Peyer's patch (tissue), 4 donors: ENCODE data around the gene YOD1. TPM values are rescaled to one million over a fixed set of nuclear protein-coding genes. Genes with fewer than 3 reads are reported as not detected.

ENCODE experiments used
- DNase-seq, 3 donors: peaks; one replicate each; pipeline ENCODE4 v3.0.0-alpha.2; 2017 to 2019
- H3K27ac ChIP-seq, 4 donors: fragments of 200-600 bp; sonication (generic); one replicate each; pipeline ENCODE4 v1.5.1; 2016 to 2019
- H3K27me3 ChIP-seq, 2 donors: fragments of 200-600 bp; sonication (generic); one replicate each; pipeline ENCODE4 v1.5.1; 2019
- H3K36me3 ChIP-seq, 3 donors: fragments of 200-600 bp; sonication (generic); one replicate each; pipeline ENCODE4 v1.5.1; 2016 to 2019
- H3K4me1 ChIP-seq, 4 donors: fragments of 200-600 bp; sonication (generic); one replicate each; pipeline ENCODE4 v1.5.1; 2016 to 2019
- H3K4me3 ChIP-seq, 4 donors: fragments of 200-600 bp; sonication (generic); 1 replicate in 3 of 4; 2 replicates in 1 of 4; pipeline ENCODE4 v1.5.1; 2016 to 2019; ENCODE audit warnings: mild to moderate bottlenecking in 1 of 4
- H3K9me3 ChIP-seq, 4 donors: fragments of 200-600 bp; sonication (generic); one replicate each; pipeline ENCODE4 v1.5.1; 2016 to 2019; ENCODE audit warnings: mild to moderate bottlenecking in 1 of 4
- CTCF ChIP-seq, 6 experiments: fragments of 450-650 bp in 4 of 6; fragments of 200-600 bp in 2 of 6; sonication (generic) in 1 of 6; IDR thresholded peaks; one replicate each; pipeline ENCODE4 v1.5.1; 2017 to 2019; ENCODE audit warnings: antibody characterized with exemption in 6 of 6, mild to moderate bottlenecking in 3 of 6, moderate library complexity in 1 of 6
- POLR2A ChIP-seq, 2 donors: fragments of 450-650 bp; IDR thresholded peaks; one replicate each; pipeline ENCODE4 v1.5.1; 2017; ENCODE audit warnings: antibody characterized with exemption in 2 of 2, mild to moderate bottlenecking in 2 of 2, moderate library complexity in 2 of 2
- total RNA-seq, 4 donors: library from RNA; depleted of rRNA; stranded (reverse); fragments of >200 nt; gene quantifications; one replicate each; pipeline ENCODE4 v1.1.0, GENCODE V29; 2016

YOD1 gene
- total RNA-seq, 4 donors from 2014 or later = 7.4 to 12.7 (median 10.2) TPM

DNA sequence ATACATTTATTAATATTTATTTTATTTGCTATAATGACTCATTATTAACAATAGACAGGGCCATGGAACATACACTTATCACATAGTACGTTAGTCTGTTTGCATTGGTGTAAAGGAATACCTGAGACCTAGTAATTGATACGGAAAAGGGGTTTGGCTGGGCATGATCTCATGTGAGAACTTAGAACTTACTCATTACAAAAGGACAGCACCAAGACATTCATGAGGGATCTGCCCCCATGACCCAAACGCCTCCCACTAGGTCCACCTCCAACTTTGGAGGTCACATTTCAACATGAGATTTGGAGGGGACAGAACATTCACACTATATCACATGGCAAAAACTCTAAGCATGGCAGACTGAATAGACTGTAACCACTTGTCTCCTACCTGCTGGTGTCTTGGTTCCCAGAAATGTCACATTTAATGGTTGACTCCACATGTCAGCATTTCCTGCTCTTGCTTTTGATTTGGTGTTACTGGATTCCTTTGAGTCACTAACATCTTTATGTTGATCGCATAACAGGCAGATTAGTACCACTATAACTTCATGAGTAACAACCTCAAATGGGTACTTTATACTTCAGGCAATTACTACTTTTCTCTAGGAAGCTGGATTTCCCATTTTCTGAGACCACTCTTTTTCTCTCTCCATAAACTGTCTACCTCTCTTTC, 15.0 kb downstream of the YOD1 start:
- Histone ChIP-seq H3K36me3 (no peaks in the 10 kb centered on the region), H3K4me3 (no peak overlapping the region), H3K27me3 (no peaks in the 10 kb centered on the region), H3K9me3 (no peaks in the 10 kb centered on the region), H3K27ac (no peak overlapping the region), H3K4me1 (no peaks in the 10 kb centered on the region)
- TF ChIP-seq POLR2A (IDR thresholded peaks at IDR 0.05) (no peak), CTCF (IDR thresholded peaks at IDR 0.05) (no peak)
- DNase-seq = no peak

DNA sequence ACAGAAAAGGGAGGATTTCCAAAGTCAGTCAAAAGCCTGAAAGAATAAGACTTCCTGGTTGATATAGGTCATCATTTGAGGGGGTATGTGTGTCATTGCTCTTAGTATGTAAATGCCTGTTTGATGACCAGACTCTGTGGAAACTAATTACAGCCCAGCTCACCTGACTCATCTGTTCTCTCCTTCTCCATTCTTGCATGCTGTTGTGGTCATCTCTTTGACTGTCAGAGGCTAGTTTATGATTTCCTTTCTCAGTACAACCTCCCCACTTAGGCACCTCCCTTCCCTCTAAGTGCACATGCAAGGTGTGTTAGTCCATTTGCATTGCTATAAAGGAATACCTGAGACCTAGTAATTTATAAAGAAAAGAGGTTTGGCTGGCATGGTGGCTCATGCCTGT, 16.0 kb downstream of the YOD1 start:
- Histone ChIP-seq H3K27me3 (no peaks in the 10 kb centered on the region), H3K4me3 (no peak overlapping the region), H3K4me1 (no peaks in the 10 kb centered on the region), H3K27ac (peak overlapping the region in 1 of 4 donors; percentile 13), H3K36me3 (no peaks in the 10 kb centered on the region), H3K9me3 (no peaks in the 10 kb centered on the region)
- no peak for TF ChIP-seq CTCF (IDR thresholded peaks at IDR 0.05)
- TF ChIP-seq POLR2A (IDR thresholded peaks at IDR 0.05) = no peak
- DNase-seq = no peak

GRCh38 chr1:207034208-207034607, 16.8 kb downstream of the YOD1 start:
- peaks cover 0 to 7% (median 0%) of the 10 kb centered on the region in 4 donors for H3K4me1 ChIP-seq
- no peaks in the 10 kb centered on the region for H3K27me3 ChIP-seq
- H3K36me3 ChIP-seq = no peaks in the 10 kb centered on the region
- no peaks in the 10 kb centered on the region for H3K9me3 ChIP-seq
- no peak overlapping the region for H3K4me3 ChIP-seq
- no peak overlapping the region for H3K27ac ChIP-seq
- DNase-seq = no peak
- TF ChIP-seq CTCF (IDR thresholded peaks at IDR 0.05) = no peak
- TF ChIP-seq POLR2A (IDR thresholded peaks at IDR 0.05) = no peak

- H3K27ac ChIP-seq = peak overlapping the region in 2 of 4 donors; percentile 93 to 97
- DNase-seq = no peak
- no peak overlapping the region for H3K4me3 ChIP-seq
These were observed 17.7 kb downstream of the YOD1 start for GRCh38 chr1:207033302-207033701.

DNA sequence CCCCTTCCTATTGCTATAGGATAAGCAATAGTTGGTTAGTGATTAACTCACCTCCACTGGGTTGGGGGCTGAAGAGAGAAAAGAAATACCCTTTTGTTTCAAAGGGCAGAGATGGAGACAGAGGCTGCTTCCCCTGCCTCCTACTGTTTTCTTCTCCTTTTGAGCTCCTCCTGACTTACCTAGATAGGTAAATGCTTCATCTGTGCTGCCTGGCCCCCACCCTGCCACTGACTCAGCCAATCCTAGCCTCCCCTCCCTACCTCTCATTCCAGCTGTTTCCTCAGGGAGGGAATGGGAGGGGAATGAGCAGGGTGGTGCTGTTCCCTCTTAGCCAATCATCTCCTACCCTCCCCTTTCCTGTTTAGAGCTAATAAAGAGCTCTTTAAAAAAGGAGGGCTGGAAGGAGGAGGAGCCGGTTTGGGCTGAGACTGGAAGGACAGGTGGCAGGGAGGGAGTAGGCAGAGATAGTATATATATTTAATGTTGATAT, 18.4 kb downstream of the YOD1 start, which contains the start of gene C1orf116:
TSS of gene C1orf116 (minus strand) at position 229 of the 490 bp plus-strand sequence. CDS start 5,158 bp downstream, outside the sequence.
- peak within 1 kb of the TSS in 3 of 4 donors; percentile 14 to 67 (median 56) for H3K4me3 ChIP-seq
- H3K9me3 ChIP-seq = no peaks in the 10 kb centered on the region

More at GRCh38 chr1:207033302-207033701, 17.7 kb downstream of the YOD1 start:
- peaks cover 0 to 16% (median 0%) of the 10 kb centered on the region in 4 donors for H3K4me1 ChIP-seq
- H3K36me3 ChIP-seq = no peaks in the 10 kb centered on the region
- no peaks in the 10 kb centered on the region for H3K9me3 ChIP-seq
- no peak for TF ChIP-seq POLR2A (IDR thresholded peaks at IDR 0.05)
- peak in 1 of 6 experiments; percentile 0 for TF ChIP-seq CTCF (IDR thresholded peaks at IDR 0.05)
- no peaks in the 10 kb centered on the region for H3K27me3 ChIP-seq

More for the DNA sequence above, 18.4 kb downstream of the YOD1 start, which contains the start of gene C1orf116:
- peak; percentile 96 to 99 for TF ChIP-seq POLR2A (IDR thresholded peaks at IDR 0.05)
- no peak for TF ChIP-seq CTCF (IDR thresholded peaks at IDR 0.05)
- Histone ChIP-seq H3K27me3 (no peaks in the 10 kb centered on the region), H3K4me1 (peaks cover 0 to 16% (median 0%) of the 10 kb centered on the region in 4 donors), H3K27ac (peak within 1 kb of the TSS in 3 of 4 donors; percentile 73 to 97 (median 93)), H3K36me3 (no peaks in the 10 kb centered on the region)
- peak in 2 of 3 donors; percentile 77 to 89 for DNase-seq
